ENCODE results near the gene MAB21L4. TPM values are rescaled to one million over a fixed set of nuclear protein-coding genes. Genes with fewer than 3 reads are reported as not detected.

MAB21L4 gene
- polyA plus RNA-seq, 1 of the 3 experiments (the other 2 are of a cell fraction): not detected

DNA sequence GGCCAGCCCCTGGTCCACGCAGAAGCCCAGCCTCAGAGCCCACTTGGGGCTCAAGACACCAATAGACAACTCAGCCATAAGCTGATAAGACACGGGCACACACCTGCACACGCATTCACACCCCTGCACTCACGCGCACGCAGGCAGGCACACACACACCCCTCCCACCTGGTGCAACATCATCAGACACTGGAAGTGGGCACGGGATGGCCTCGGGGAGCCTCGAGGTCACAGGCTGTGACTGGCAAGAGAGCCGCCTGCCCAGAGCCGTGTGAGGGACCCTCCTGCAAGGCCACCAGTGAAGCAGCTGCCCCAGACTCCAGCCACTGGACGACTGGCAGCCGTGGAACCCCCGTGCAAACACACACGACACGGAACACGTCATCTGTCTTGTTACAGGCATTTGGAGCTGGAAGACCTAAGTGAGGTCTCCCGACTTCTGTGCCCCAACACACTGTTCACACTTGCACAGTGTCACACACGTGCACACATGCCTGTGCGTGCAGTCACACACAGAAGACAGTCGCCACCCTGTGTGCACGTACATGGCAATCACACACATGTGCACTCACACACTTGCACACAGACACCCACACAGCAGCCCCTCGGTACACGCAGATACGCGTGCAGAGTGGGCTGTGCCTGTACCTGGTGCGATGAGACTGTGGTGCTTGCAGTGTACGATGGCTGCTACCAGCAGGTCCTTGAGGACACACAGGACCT is 959 bp downstream of the MAB21L4 start:
- no peak overlapping the region for H3K9ac ChIP-seq
- no peak overlapping the region for H2AFZ ChIP-seq (ENCODE audit: low read depth)
- H3K79me2 ChIP-seq (ENCODE audit: insufficient read depth): no peaks in the 10 kb centered on the region
- no peaks in the 10 kb centered on the region for H3K9me3 ChIP-seq
- DNase-seq: no peak
- WGBS (ENCODE audit: low lambda C conversion rate): 76% methylated on average over 14 of the region's 28 CpGs
- H3K4me3 ChIP-seq (ENCODE audit: low read depth in 2 of 2, low read length in 1 of 2): no peak overlapping the region
- no peaks in the 10 kb centered on the region for H3K9me2 ChIP-seq
- TF ChIP-seq NFIC (IDR thresholded peaks at IDR 0.05; ENCODE audit: borderline replicate concordance) (no peak), RFX5 (IDR thresholded peaks at IDR 0.05; ENCODE audit: low read length) (no peak), MXI1 (IDR thresholded peaks at IDR 0.05; ENCODE audit: low read depth, low read length) (no peak), YY1 (IDR thresholded peaks at IDR 0.05; ENCODE audit: low read depth) (no peak), TEAD4 (IDR thresholded peaks at IDR 0.05; ENCODE audit: borderline replicate concordance, insufficient read depth) (no peak), EZH2phosphoT487 (IDR thresholded peaks at IDR 0.05; ENCODE audit: borderline replicate concordance, low read depth) (no peak), FOSL2 (IDR thresholded peaks at IDR 0.05; ENCODE audit: borderline replicate concordance, low read depth) (no peak), RXRA (IDR thresholded peaks at IDR 0.05; ENCODE audit: borderline replicate concordance, low read depth) (no peak)
- TF ChIP-seq, protein P1, sequence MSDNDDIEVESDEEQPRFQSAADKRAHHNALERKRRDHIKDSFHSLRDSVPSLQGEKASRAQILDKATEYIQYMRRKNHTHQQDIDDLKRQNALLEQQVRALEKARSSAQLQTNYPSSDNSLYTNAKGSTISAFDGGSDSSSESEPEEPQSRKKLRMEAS (IDR thresholded peaks at IDR 0.05; ENCODE audit: low read depth): no peak
- TF ChIP-seq, protein P2, sequence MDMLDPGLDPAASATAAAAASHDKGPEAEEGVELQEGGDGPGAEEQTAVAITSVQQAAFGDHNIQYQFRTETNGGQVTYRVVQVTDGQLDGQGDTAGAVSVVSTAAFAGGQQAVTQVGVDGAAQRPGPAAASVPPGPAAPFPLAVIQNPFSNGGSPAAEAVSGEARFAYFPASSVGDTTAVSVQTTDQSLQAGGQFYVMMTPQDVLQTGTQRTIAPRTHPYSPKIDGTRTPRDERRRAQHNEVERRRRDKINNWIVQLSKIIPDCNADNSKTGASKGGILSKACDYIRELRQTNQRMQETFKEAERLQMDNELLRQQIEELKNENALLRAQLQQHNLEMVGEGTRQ (IDR thresholded peaks at IDR 0.05; ENCODE audit: borderline replicate concordance, low read depth, low read length): no peak
- TF ChIP-seq, protein P3, sequence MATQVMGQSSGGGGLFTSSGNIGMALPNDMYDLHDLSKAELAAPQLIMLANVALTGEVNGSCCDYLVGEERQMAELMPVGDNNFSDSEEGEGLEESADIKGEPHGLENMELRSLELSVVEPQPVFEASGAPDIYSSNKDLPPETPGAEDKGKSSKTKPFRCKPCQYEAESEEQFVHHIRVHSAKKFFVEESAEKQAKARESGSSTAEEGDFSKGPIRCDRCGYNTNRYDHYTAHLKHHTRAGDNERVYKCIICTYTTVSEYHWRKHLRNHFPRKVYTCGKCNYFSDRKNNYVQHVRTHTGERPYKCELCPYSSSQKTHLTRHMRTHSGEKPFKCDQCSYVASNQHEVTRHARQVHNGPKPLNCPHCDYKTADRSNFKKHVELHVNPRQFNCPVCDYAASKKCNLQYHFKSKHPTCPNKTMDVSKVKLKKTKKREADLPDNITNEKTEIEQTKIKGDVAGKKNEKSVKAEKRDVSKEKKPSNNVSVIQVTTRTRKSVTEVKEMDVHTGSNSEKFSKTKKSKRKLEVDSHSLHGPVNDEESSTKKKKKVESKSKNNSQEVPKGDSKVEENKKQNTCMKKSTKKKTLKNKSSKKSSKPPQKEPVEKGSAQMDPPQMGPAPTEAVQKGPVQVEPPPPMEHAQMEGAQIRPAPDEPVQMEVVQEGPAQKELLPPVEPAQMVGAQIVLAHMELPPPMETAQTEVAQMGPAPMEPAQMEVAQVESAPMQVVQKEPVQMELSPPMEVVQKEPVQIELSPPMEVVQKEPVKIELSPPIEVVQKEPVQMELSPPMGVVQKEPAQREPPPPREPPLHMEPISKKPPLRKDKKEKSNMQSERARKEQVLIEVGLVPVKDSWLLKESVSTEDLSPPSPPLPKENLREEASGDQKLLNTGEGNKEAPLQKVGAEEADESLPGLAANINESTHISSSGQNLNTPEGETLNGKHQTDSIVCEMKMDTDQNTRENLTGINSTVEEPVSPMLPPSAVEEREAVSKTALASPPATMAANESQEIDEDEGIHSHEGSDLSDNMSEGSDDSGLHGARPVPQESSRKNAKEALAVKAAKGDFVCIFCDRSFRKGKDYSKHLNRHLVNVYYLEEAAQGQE (IDR thresholded peaks at IDR 0.05; ENCODE audit: low read depth, low read length): no peak
- ChIA-PET POLR2A (no interaction called here), CTCF (interaction anchor here (2.4 kb wide), 1 partner anchor 44 kb away, joined by 5 read pairs; no protein-coding TSS in a partner anchor)
- no peak overlapping the region for H3K4me2 ChIP-seq
- no peaks in the 10 kb centered on the region for H3K36me3 ChIP-seq (replicated peaks in 1 of 2; ENCODE audit: control insufficient read depth in 1 of 2, insufficient read depth in 2 of 2, low read length in 1 of 2)
- no peak overlapping the region for H3K27ac ChIP-seq (ENCODE audit: low read depth in 2 of 2, low read length in 1 of 2)
- H3K27me3 ChIP-seq (ENCODE audit: insufficient read depth): no peaks in the 10 kb centered on the region
- H3F3A ChIP-seq (replicated peaks; ENCODE audit: insufficient read depth): no peaks in the 10 kb centered on the region
- H4K20me1 ChIP-seq (ENCODE audit: insufficient read depth): no peaks in the 10 kb centered on the region
- H3K4me1 ChIP-seq (ENCODE audit: control insufficient read depth in 1 of 2, insufficient read depth in 2 of 2, low read depth in 1 of 2, low read length in 1 of 2): peaks cover 0 to 23% of the 10 kb centered on the region in 2 experiments; a peak in 1 of 4 replicates
